ENCODE results near the gene SMYD3. TPM values are rescaled to one million over a fixed set of nuclear protein-coding genes. Genes with fewer than 3 reads are reported as not detected.

Gene SMYD3
- total RNA-seq, 1 donor from 2014 or later, result 31.9 TPM

DNA sequence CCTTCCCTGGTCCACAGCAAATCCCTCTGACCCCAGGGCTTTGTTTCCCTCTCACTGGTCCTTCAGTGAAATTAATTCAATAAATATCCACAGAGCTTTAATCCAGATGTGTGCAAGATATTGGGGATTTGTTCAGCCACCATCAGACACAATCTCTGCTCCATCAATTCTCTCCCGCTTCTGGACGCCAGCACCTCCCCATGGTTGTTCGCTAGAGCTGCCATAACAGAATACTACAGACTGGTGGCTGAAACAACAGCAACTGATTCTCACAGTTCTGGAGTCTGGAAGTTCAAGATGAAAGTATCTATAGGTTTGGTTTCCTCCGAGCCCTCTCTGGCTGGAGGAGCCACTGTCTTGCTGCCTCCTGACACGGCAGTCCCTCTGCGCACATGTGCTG is 303.9 kb downstream of the SMYD3 start:
- TF ChIP-seq, protein P1, sequence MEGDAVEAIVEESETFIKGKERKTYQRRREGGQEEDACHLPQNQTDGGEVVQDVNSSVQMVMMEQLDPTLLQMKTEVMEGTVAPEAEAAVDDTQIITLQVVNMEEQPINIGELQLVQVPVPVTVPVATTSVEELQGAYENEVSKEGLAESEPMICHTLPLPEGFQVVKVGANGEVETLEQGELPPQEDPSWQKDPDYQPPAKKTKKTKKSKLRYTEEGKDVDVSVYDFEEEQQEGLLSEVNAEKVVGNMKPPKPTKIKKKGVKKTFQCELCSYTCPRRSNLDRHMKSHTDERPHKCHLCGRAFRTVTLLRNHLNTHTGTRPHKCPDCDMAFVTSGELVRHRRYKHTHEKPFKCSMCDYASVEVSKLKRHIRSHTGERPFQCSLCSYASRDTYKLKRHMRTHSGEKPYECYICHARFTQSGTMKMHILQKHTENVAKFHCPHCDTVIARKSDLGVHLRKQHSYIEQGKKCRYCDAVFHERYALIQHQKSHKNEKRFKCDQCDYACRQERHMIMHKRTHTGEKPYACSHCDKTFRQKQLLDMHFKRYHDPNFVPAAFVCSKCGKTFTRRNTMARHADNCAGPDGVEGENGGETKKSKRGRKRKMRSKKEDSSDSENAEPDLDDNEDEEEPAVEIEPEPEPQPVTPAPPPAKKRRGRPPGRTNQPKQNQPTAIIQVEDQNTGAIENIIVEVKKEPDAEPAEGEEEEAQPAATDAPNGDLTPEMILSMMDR (IDR thresholded peaks at IDR 0.05; ENCODE audit: unreplicated experiment), result no peak
- Mint-ChIP-seq H3K9me3 (ENCODE audit: low read depth) (no peaks in the 10 kb centered on the region), H3K4me1 (ENCODE audit: low read depth) (no peaks in the 10 kb centered on the region), H3K27me3 (no peaks in the 10 kb centered on the region), H3K27ac (no peak overlapping the region), H3K36me3 (ENCODE audit: insufficient read depth) (no peaks in the 10 kb centered on the region), H3K4me3 (ENCODE audit: low read depth) (no peak overlapping the region)
- DNase-seq (ENCODE audit: low spot score, unreplicated experiment), result no peak

DNA sequence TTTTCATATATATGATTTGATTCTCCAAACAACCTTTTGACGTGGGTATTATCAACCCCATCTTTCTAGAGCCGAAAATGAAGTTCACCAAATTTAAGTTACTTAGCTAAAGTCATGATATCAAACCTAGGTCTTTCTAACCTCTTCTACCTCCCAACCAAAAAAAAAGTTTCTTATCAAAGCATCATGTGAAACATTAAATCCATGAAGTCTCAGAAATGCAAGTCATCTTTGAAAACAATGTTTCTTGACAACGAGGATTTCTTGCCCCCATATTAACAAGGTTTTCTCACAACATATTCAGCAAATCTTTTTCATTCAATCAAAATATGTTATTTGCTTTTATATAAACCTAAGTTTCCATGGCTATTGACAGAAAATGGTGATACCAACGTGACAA is 306.3 kb downstream of the SMYD3 start:
- Mint-ChIP-seq H3K27ac (no peak overlapping the region), H3K9me3 (ENCODE audit: low read depth) (no peaks in the 10 kb centered on the region)
- TF ChIP-seq, protein P1 (IDR thresholded peaks at IDR 0.05; ENCODE audit: unreplicated experiment), result no peak

DNA sequence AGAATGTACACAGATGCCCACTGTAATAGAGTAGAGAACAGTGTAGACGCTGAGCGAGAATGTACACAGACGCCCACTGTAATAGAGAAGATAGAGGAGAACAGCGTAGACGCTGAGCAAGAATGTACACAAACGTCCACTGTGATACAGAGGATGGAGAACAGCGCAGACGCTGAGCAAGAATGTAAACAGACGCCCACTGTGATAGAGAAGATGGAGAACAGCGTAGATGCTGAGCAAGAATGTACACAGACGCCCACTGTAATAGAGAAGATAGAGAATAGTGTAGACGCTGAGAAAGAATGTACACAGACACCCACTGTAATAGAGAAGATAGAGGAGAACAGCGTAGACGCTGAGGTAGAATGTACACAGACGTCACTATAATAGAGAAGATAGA is 306.9 kb downstream of the SMYD3 start:
- no peak overlapping the region for H3K4me3 Mint-ChIP-seq (ENCODE audit: low read depth)
- no peaks in the 10 kb centered on the region for H3K27me3 Mint-ChIP-seq
- no peak overlapping the region for H3K27ac Mint-ChIP-seq
- no peaks in the 10 kb centered on the region for H3K36me3 Mint-ChIP-seq (ENCODE audit: insufficient read depth)
- DNase-seq (ENCODE audit: low spot score, unreplicated experiment), result no peak
- peaks cover 2% of the 10 kb centered on the region for H3K4me1 Mint-ChIP-seq (ENCODE audit: low read depth)
- H3K9me3 Mint-ChIP-seq (ENCODE audit: low read depth), result no peaks in the 10 kb centered on the region
- TF ChIP-seq, protein P1 (IDR thresholded peaks at IDR 0.05; ENCODE audit: unreplicated experiment), result no peak

More for the DNA sequence above, 306.3 kb downstream of the SMYD3 start:
- Mint-ChIP-seq H3K36me3 (ENCODE audit: insufficient read depth) (no peaks in the 10 kb centered on the region), H3K4me3 (ENCODE audit: low read depth) (no peak overlapping the region), H3K4me1 (ENCODE audit: low read depth) (peaks cover 2% of the 10 kb centered on the region), H3K27me3 (no peaks in the 10 kb centered on the region)
- no peak for DNase-seq (ENCODE audit: low spot score, unreplicated experiment)

DNA sequence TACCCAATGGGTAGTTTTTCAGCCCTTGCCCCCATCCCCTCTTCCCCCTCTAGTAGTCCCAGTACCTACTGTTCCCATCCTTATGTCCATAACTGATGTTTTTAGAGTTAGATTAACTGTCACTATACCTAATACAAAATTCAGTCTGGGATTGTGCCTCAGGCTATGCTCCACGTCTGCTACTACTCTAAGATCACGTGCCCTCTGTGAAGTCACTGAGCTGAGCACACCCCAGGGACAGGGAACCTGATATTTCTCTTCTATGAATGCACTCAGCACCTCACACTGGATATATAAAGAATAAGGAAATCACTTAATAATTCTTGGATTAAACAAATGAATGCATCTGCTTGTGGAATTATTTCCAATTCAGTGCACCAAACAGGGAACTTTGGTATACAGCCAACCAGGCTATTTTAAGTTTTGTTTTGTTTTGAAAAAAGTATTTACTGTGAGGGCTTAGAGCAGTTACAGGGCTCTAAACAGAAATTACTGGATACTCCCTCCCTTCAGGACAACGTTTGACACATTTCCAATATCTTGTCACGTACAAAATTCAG is 307.9 kb downstream of the SMYD3 start:
- H3K4me1 Mint-ChIP-seq (ENCODE audit: low read depth), result peaks cover 2% of the 10 kb centered on the region
- no peaks in the 10 kb centered on the region for H3K9me3 Mint-ChIP-seq (ENCODE audit: low read depth)
- no peak overlapping the region for H3K4me3 Mint-ChIP-seq (ENCODE audit: low read depth)
- no peak for DNase-seq (ENCODE audit: low spot score, unreplicated experiment)
- no peaks in the 10 kb centered on the region for H3K36me3 Mint-ChIP-seq (ENCODE audit: insufficient read depth)
- TF ChIP-seq, protein P1 (IDR thresholded peaks at IDR 0.05; ENCODE audit: unreplicated experiment), result no peak
- H3K27ac Mint-ChIP-seq, result no peak overlapping the region
- H3K27me3 Mint-ChIP-seq, result no peaks in the 10 kb centered on the region

DNA sequence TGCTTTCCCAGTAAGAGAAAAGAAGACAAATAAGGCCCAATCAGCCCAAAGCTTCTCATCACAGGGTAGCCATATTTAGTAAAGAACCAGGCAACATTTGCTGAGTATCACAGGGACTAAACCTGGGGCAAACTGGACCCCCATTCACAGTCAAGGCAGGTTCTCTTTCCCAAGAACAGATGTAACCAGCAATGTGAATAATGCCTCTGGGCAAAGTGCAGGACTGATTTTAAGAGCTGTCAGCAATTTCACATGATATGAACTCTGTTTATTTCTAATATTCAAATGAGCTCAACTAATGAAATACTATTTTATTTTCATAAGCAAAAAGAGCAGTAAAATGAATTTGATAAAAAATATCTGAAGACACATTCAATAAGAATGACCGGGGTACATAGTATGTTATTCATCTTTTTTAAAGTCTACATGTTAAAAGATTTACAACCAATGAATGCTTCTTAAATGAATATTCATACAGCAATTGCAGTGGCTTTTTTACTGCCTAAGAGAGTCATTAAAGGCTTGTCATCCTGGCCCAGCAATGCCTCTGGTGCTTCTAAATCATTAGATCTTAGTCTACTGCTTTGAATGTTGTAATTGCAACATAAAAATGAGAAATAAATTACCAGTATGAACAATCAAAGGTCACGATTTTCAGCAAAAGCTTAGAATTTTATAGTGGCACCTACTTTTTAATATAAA is 308.8 kb downstream of the SMYD3 start:
- no peak for DNase-seq (ENCODE audit: low spot score, unreplicated experiment)
- Mint-ChIP-seq H3K4me1 (ENCODE audit: low read depth) (peaks cover 2% of the 10 kb centered on the region), H3K9me3 (ENCODE audit: low read depth) (no peaks in the 10 kb centered on the region), H3K27me3 (no peaks in the 10 kb centered on the region), H3K4me3 (ENCODE audit: low read depth) (no peak overlapping the region), H3K36me3 (ENCODE audit: insufficient read depth) (no peaks in the 10 kb centered on the region), H3K27ac (no peak overlapping the region)
- TF ChIP-seq, protein P1 (IDR thresholded peaks at IDR 0.05; ENCODE audit: unreplicated experiment), result no peak

Data from progenitor cell of endocrine pancreas (in vitro differentiated cells).